Activated naive CD8-positive, alpha-beta T cell treated with anti-CD3 and anti-CD28 coated beads, Interleukin-2, amount 50 U/mL, for 16 hours (primary cell): Measurements from ENCODE around the gene GRK6.

Experiments used
- DNase-seq: peaks from one replicate; pipeline ENCODE4 v3.0.0-alpha.2; 2020; ENCODE audit warnings: low read depth, low spot score

The GRK6 gene

DNA sequence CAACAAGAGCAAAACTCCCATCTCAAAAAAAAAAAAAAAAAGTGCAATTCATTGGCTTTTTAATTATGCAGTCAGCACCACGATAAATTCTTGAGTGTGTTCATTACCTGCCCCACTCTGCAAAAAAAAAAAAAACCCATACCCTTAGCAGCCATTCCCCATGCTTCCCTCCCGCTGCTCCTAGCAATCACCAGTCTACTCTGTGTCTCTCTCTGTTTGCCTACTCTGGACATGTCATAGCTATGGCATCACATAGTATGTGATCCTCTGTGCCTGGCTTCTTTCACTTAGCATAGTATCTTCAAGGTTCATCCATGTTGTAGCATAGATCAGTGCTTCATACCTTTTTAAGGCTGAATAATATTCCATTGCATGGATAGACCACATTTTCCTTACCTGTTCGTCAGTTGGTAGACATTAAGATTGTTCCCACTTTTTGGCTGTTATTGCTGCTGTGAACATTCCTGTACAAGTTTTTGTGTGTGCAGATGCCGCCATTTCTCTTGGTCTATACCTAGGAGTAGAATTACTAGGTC is 13.1 kb downstream of the GRK6 start:
- no peak for DNase-seq

DNA sequence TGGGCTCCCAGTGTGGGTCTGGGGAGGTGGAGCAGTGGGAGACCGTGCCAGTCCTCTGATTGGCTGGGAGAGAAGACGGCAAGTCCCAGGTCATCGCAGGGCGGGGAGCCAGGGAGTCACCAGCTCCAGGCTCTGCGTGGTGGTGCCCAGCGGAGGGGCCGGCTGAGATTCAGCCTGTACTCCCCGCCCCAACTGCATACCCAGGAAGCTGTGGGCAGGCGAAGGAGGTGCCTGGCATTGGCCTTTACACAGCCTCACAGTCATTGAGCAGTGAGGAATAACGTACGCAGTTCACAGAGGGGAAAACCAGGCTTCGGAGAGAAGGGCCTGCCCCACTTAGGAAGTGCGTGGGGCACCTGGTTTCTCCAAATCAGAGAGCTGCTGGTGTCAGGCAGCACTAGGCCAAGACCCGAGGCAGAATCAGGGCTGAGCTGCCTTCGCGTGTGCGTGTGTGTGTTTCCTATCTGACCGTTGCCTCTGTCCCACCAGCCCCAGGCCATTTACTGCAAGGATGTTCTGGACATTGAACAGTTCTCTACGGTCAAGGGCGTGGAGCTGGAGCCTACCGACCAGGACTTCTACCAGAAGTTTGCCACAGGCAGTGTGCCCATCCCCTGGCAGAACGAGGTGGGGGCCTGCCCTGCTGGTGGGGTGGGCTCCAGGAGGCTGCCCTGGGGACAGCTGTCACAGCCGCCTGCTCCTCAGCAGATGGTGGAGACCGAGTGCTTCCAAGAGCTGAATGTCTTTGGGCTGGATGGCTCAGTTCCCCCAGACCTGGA is 13.9 kb downstream of the GRK6 start:
- DNase-seq, result no peak

DNA sequence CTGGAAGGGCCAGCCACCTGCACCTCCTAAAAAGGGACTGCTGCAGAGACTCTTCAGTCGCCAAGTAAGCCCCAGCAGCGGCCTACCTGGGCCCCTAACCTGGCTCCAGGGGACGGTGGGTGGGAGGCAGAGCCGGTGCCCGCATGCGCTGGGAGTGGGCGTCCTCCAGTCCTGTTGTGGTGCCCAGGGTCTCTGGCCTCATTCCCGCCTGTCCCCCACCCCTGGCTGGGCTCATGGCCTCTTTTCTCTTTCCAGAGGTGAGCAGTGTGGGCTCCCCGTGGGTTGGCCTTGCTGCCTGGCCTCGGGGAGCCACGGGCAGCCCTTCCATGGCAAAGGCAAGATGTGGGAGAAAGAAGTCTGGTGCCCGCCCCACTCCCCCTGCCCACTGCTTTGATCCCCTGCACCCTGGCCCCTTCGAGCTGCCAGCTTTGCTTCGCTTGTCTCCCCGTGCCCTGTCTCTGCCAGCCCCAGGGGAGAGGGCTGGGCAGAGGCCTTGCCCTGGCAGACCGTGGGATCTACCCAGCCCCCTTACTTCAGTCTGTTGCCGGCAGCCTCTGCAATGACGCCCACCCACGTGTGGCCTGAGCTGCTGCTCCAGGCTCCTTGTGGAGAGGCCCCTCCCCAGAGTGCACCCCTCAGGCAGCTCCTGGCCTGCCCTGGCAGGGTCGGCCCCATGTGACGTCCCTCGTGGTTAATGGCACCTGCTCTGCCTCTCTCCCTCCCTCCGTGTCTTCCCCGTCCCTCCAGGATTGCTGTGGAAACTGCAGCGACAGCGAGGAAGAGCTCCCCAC is 14.7 kb downstream of the GRK6 start:
- no peak for DNase-seq

DNA sequence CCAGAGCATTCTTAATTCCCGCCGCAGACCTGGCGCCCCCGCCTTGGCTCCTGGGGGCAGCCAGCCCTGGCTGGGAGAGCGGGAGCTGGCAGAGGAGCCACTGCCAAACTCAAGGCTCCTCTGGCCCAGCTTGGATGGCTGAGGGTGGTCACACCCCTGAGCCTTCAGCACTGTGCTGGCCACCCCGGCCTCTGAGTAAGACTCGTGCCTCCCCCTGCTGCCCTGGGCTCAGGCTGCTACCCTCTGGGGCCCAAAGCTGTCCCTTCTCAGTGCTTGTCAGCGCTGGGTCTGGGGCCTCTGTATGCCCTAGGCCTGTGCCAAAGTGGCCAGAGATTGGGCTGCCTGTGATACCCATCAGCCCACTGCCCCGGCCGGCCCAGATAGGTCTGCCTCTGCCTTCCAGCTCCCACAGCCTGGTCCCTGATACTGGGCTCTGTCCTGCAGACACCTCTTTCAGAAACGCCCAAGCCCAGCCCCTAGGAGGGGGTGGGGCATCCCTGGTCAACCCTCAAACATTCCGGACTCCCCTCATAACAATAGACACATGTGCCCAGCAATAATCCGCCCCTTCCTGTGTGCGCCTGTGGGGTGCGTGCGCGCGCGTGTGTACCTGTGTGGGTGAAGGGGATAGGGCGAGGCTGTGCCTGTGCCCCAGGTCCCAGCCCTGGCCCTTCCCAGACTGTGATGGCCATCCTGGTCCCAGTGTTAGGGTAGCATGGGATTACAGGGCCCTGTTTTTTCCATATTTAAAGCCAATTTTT is 15.8 kb downstream of the GRK6 start:
- no peak for DNase-seq

DNA sequence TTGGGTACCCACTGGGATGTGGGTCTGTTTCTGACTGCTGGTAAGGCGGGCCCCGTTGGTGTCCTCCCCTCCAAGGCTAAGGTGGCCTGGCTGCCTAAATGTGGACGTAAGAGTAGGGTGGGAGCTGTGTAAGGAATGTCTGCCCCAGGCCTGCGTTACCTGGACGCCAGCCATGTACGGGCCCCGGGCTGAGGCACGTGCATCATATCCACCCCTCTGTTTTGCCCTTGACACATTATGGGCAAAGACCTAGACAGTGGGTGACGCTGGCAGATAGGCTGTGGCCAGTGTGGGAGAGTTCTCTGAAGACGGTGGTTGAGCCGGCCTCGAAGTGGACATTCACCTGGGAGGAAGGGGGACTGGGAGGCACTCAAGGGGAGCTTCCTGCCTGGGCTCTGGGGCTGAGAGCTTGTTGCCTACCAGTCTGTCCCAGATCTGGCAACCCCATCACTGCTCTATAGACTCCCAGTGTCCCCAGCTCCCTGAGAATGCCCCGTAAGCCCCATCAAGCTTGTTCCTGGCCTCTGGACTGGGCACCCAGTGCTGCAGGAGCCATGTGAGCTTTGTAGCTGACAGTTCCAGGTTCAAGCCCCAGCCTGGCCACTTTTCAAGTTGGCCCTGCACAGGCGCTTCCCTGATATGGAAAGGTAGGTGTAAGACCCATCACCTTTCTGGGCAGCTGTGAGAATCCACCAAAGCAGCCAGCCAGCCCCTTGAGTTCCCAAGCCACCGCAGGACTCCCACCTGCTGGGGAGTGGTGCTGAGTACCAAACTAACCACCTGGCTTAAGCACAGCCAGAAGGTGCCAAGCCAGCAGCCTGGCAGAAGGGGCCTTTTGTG is 16.9 kb downstream of the GRK6 start:
- no peak for DNase-seq

DNA sequence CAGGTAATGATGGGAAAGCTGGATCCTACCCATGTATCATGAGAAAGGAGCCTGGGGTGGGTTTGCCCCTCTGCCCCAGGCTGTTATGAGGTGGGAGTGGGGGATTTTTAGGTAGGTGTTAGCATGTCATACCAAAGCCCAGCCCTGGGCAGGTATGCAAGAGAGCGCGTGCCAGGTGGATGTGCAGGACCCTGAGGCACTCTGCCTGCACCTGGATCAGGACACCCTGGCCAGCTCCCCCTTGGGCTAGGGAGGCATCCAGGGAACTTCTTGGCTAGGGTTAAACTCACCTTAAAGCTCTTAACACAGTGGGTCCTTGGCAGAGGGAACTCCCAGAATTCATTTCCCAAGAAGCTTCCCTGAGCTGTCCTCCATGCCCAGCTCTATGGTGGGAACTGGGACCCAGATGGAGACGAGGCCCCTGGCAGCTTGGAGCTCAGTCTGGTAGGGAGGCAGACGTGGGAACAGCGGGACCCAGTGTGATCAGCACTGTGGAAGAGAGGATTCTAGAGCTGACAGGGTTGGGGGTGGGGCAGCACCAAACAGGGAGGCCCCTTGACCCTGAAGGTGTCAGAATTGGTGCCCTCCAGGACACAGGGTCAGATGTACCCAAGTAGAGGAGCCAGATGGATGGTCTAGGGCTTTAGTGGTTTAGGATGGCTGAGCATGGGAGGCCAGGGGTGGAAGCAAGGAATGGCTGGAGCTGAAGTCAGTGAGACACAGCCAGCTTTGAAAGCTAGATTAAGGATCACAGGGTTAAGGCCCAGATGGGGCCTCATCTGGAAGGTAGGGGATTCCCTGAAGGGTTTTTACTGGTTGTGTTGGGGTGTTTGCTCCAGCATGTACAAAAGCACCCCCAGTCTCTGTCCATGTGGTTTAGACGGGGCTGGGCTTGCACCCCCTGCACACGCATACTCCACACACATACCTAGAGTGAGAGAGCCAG is 17.9 kb downstream of the GRK6 start:
- no peak for DNase-seq

DNA sequence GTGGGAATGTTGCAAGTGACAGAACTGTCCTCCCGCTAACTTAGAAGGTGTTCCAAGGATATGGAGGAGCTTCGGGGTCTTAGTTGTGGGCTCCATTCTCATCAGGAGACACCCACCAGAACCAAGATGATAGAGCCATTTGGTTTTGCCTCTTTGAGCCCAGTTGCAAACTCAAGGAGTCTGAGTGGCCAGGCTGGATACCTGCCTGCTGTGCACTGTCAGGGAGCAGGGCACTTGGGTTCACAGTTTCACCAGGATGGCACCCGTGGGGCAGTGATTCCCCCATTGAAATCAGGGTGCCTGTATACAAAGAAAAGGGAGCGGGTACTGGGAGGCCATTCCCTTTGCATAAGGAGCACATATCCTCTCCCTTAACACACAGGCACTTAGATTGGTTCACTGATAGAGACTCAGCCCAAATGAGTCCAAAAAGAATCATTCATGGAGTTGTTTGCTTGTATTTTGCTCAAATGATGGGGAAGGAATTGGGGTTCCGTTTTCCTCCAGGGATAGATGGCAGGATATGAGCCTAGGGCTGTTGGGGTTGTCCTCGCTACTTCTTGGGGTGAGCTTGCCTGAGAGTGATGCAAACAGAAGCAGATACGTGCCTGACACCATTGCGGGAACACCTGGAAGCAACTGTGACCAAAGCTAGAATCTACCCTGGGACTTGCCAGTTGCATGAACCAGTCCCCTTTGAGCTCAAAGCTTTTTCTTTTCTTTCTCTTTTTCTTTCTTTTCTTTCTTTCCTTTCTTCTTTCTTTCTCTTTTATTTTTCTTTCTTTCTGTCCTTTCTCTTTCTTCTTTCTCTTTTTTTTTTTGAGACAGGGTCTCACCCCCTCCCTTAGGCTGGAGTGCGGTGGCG is 18.8 kb downstream of the GRK6 start:
- DNase-seq, result no peak

DNA sequence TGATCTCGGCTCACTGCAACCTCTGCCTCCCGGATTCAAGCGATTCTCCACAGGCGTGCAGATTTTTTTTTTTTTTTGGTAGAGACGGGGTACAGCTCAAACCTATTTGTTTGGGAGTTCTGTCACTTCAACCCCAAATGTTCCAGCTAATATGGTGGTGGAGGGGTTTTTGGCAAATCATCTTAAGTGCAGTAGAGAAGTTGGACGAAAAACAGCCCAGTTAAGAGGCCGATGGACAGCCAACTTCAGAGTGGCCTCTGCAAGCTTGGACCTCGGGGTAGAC is 19.4 kb downstream of the GRK6 start:
- DNase-seq, result no peak

DNA sequence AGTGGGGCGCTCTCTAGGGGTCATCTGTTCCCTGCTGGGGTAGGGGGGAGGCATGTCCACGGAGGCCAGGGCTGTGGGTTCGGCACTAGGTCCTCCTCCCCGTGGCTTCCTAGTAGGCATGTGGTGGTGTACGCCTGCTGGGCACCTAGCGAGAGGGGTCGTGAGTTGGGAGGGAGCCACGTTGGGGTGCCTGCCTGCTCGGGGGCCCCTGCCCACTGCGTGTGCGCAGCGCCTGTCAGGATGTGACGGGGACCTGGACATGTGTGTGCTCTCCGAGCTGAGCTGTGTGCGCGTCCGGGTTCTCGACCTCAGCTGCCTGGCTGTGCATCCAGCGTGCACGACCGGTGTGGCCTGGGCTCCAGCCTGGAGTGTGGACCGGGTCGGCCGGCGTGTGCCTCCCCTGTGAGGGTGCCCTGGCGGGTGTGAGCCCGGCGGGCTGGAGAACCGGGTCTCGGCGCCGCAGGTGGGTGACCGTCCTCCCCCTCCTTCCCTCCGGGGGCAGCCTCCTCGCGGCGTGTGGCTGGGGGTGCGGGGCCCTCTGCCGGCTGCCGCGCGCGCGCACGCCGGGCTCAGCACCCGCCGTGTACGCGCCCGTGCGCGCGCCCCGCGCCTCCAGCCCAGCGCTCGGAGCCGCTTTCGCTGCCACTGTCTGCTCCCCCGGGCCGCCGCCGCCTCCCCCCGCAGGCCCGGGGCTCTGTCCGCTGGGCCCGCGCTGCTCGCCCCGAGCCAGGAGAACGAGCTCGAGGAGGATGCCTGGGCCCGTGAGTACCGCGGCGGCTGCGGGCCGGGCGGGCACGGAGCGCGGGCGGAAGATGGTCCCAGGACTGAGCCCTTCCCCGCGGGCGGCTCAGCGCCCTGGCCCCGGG is 20.0 kb downstream of the GRK6 start, which contains the start of gene PRR7:
Gene PRR7 (plus strand): TSS at position 615 of the 866 bp plus-strand sequence. CDS start 8,254 bp downstream, outside the sequence.
- DNase-seq, result no peak

DNA sequence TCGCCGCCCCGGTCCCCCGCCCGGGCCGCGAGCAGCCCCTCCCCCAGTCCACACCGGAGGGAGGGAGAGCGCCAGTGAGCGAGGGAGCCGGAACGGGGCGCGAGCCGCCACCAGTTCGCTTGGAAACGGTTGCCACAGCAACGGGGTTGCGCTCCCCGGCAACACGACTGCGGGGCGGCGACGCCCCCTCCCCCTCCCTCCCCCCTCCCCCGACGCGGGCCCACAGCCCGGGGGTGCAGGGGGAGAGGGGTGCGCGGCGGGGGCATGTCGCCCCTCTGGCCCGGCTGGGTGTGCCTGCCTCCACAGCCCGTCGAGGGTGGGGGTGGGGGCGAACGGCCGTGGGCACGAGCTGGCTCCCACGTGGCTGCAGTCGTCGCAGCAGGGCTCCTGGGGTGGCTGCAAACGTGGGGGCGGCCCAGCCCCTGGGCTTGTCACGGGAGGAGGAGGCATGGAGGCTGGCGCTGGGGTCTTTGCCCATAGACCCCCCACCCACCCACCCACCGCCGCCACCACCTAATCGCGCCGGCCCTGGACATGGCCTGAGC is 20.7 kb downstream of the GRK6 start:
- DNase-seq, result no peak

DNA sequence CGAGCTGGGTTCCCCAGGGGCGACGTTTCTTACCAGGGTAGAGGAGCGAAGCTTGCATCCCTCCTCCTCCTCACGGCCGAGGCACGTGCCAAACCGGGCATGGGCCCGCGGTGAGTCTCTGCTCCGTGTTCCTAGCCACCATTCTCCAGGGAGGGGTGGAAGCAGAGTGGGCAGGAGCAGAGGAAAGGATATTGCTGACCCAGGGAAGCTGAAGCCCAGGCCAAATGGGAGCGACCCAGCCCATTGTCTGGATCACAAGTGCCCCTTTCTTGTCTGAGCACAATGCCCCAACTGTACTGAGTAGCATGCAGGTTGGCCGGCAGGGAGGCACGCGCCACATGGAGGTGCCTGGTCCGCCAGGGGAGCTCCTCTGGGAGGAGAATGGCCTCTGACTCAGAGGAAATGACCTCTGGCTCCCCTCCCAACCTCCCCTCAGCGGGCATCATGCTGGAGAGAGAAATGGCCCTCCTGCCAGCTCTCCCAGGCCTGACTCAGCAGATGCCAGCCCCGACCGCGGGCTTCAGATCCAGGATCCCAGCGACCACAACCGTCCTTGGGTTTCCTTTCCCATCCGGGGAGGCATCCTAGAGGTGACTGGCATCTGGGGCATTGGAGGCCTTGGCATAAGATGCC is 21.3 kb downstream of the GRK6 start:
- no peak for DNase-seq

DNA sequence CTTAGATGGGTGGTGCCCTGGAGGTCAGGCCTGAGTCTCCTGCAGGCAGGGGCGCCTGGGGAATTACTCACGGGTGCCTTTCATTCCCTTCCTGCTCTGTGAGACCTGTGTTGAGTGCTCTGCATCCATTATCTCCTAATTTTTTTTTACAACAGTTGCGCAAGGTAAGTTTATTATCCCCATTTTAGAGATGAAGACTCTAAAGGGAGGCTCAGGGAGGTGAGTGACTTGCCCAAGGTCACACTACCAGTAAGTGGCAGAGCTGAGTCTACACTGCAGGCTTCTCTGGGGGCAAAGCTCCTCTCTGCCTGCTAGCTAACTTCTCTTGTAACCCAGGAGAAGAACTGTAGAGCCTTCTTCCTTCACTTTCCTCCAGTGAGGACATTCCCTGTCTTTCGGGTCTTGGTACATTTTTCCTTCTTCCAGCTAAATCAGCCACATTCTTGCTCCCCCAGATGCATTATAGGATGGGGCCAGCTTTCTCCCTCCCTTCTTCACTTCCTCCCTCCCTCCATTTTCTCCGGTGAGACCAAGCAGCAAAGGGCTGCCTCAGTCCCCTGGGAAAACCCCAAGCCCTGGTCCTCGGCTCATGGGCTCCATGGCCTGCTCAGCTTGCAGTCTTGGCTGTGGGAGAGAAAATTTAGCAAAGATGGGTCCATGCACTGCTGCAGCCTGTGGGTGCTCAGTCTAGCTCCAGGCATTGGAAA is 21.9 kb downstream of the GRK6 start:
- no peak for DNase-seq

DNA sequence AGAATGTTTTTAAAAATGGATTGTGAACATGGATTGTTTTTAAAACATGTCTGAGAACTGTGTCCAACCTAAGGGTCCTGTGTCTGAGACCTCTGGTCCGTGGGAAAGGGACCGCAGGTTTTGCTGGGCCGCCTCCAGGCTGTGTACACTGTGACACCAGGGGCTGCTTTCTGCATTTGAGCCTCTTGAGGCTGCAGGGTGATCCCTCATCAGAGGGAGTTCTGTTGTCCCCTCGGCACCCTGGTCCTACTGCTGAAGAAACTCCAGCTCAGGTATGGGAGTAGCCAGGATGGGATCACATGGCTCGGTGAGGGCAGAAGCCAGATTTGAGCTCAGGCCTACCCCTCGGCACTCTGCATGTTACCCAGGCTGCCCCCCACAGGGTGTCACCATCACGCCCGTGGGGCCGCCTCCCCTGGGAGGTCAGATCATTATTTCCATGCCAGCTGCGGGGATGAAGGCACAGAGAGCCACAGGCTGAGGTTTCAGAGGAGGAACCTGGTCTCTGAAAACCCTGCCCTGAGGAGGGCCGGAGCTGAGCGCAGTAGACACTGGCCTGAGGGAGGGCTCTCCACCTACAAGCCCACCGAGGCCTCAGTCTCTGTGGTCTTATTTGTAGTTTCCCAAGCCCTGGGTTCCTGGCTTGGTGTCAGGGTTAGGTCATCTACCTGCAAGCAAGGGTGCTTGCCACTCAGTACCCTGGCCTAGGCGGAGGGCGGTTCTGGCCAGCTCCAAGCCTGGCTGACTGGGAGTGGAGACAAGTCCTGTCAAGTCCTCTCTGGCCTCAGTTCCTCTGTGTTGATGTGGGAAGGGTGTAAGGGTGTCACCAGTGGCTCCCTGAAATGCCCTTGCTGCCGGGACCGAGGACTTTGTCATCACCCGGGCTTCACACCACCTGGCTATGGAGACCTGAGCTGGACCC is 22.9 kb downstream of the GRK6 start:
- DNase-seq, result no peak

DNA sequence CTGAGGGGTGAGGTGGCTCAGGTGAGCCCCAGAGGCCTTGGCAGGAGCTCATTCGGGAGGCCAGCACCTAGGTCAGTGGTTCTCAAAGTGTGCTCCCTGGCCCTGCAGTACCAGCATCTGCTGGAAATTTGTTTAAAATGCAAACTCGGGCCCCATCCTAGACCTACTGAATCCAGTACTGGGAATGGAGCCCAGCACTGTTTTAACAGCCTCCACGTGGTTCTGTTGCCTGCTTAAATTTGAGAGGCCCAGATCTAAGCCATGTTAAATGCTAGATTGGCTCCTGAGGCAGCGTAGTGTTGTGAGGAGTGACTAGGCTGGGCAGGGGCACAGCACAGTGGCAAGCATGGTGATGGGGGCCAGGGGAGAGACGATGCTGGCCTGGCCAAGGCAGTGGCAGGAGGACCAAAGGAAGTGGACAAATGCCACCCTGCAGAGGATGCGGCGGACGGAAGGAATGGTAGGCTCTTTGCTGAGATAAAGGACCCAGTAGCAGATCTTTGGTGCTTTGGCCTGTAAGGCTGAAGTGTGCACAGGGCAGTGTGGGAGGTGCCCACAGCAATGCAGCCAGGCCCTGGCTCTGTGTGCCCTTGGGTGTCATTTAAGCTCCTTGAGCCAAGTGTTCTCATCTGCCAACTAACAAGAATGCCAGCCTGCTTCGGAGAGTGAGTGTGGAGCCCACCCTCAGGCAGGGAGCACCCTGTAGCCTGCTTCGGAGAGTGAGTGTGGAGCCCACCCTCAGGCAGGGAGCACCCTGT is 24.4 kb downstream of the GRK6 start:
- no peak for DNase-seq
